Mucosa of rectum (tissue), 2 donors: ENCODE results near the gene DHX30.
"Not testable (repeated sequence)": the region's sequence is repeated elsewhere in the genome, so short reads cannot be mapped to it uniquely, and the experiment has no call there.

Experiments used
- H3K27ac ChIP-seq, 2 donors: one replicate each; pipeline ENCODE4 v1.7.0; 2013; ENCODE audit warnings: inconsistent platforms in 2 of 2, low read depth in 2 of 2, low read length in 2 of 2
- H3K27me3 ChIP-seq, 2 donors: one replicate each; pipeline ENCODE4 v1.7.0; 2013; ENCODE audit warnings: low read length in 2 of 2; ENCODE audit not compliant: control insufficient read depth in 2 of 2, insufficient read depth in 2 of 2
- H3K36me3 ChIP-seq, 2 donors: one replicate each; pipeline ENCODE4 v1.7.0; 2013; ENCODE audit warnings: low read length in 2 of 2; ENCODE audit not compliant: control insufficient read depth in 2 of 2, insufficient read depth in 2 of 2
- H3K4me1 ChIP-seq, 2 donors: one replicate each; pipeline ENCODE4 v1.7.0; 2013; ENCODE audit warnings: low read length in 2 of 2, mild to moderate bottlenecking in 1 of 2; ENCODE audit not compliant: control insufficient read depth in 2 of 2, insufficient read depth in 2 of 2
- H3K4me3 ChIP-seq, 2 donors: one replicate each; pipeline ENCODE4 v1.7.0; 2013; ENCODE audit warnings: low read length in 2 of 2
- H3K9ac ChIP-seq, 2 donors: one replicate each; pipeline ENCODE4 v1.7.0; 2013; ENCODE audit warnings: low read length in 2 of 2, low read depth in 1 of 2, mild to moderate bottlenecking in 1 of 2
- H3K9me3 ChIP-seq, 2 donors: one replicate each; pipeline ENCODE4 v1.7.0; 2013; ENCODE audit warnings: low read length in 2 of 2; ENCODE audit not compliant: control insufficient read depth in 2 of 2
- donor health status: healthy.
- donor health status: Normal muscosa, but diverticular disease.

Gene DHX30

GRCh38 chr3:47804577-47804976, 1.6 kb downstream of the DHX30 start:
- Histone ChIP-seq H3K27me3 (no peaks in the 10 kb centered on the region), H3K9ac (no peak overlapping the region), H3K27ac (no peak overlapping the region), H3K4me3 (no peak overlapping the region), H3K4me1 (peaks cover 13 to 16% of the 10 kb centered on the region in 2 donors), H3K9me3 (no peaks in the 10 kb centered on the region), H3K36me3 (peaks cover 0 to 3% of the 10 kb centered on the region in 2 donors)

- Histone ChIP-seq H3K4me3 (no peak overlapping the region), H3K9ac (no peak overlapping the region), H3K36me3 (peaks cover 19 to 32% of the 10 kb centered on the region in 2 donors), H3K27me3 (no peaks in the 10 kb centered on the region), H3K4me1 (no peaks in the 10 kb centered on the region), H3K27ac (no peak overlapping the region), H3K9me3 (no peaks in the 10 kb centered on the region)
These were observed 10.7 kb downstream of the DHX30 start for GRCh38 chr3:47813551-47814177.

GRCh38 chr3:47817609-47818008, 14.7 kb downstream of the DHX30 start:
- Histone ChIP-seq H3K36me3 (peaks cover 5 to 34% of the 10 kb centered on the region in 2 donors), H3K9me3 (no peaks in the 10 kb centered on the region), H3K9ac (no peak overlapping the region)

GRCh38 chr3:47824541-47825473, 21.9 kb downstream of the DHX30 start:
- Histone ChIP-seq H3K9me3 (no peaks in the 10 kb centered on the region), H3K36me3 (peaks cover 9 to 27% of the 10 kb centered on the region in 2 donors), H3K4me3 (peak overlapping the region; percentile 72 to 88), H3K27me3 (no peaks in the 10 kb centered on the region), H3K9ac (peak overlapping the region; percentile 78 to 84), H3K4me1 (peaks cover 7 to 10% of the 10 kb centered on the region in 2 donors), H3K27ac (peak overlapping the region; percentile 15 to 74)

More at GRCh38 chr3:47817609-47818008, 14.7 kb downstream of the DHX30 start:
- Histone ChIP-seq H3K4me3 (no peak overlapping the region), H3K27me3 (no peaks in the 10 kb centered on the region), H3K27ac (no peak overlapping the region), H3K4me1 (no peaks in the 10 kb centered on the region)

DNA sequence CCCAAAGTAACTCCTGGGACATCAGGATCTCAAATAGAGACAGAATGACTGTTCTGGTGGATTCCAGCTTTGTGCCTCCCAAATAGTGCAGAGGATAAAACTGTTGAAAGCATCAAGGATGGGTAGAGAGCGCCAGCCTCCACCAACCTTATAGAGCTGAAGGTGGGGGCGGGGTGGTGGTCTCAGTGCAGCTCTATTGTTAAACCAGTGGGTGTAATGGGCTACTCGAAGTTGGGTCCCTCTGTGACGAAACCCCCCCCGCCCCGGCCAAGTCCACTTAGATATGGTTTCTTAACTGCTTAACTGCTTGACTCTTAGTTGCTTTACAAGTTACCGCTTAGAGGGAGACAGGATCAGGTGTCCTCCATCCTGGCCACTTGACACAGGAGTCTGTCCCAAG, 22.7 kb downstream of the DHX30 start:
- Histone ChIP-seq H3K9ac (peak overlapping the region; percentile 78 to 84), H3K4me1 (peaks cover 7 to 10% of the 10 kb centered on the region in 2 donors), H3K27ac (peak overlapping the region in 1 of 2 donors; percentile 74), H3K36me3 (peaks cover 12 to 27% of the 10 kb centered on the region in 2 donors), H3K27me3 (no peaks in the 10 kb centered on the region), H3K4me3 (peak overlapping the region; percentile 72 to 88), H3K9me3 (no peaks in the 10 kb centered on the region)

GRCh38 chr3:47829482-47829881, 26.5 kb downstream of the DHX30 start:
- H3K36me3 ChIP-seq: peaks cover 34 to 42% of the 10 kb centered on the region in 2 donors
- H3K9ac ChIP-seq: not testable (repeated sequence)

DNA sequence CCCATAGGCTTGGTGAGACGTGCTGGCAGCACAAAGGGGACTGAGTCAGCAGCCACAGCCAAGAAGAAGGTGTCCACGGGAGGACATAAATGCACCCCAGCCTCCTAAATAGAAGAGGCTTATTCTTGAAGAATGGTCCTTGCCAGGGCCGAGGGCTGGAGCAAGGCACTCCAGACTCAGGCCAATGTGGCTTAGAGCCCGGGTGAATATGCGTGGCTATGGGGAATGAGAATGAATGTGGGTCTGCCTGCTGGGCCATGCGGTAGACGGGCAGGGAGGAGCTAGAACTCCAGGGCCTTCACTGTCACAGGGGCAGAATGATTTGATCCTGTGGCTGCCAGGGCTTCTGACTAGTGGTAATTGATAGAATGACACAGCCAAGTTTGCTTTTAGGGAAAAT, 34.0 kb downstream of the DHX30 start:
- Histone ChIP-seq H3K36me3 (peaks cover 49 to 54% of the 10 kb centered on the region in 2 donors), H3K27me3 (no peaks in the 10 kb centered on the region), H3K9me3 (no peaks in the 10 kb centered on the region), H3K27ac (no peak overlapping the region), H3K4me1 (no peaks in the 10 kb centered on the region), H3K9ac (no peak overlapping the region), H3K4me3 (no peak overlapping the region)

More at GRCh38 chr3:47829482-47829881, 26.5 kb downstream of the DHX30 start:
- H3K27ac ChIP-seq, H3K27me3 ChIP-seq, H3K4me3 ChIP-seq, H3K9me3 ChIP-seq, H3K4me1 ChIP-seq: not testable (repeated sequence)

GRCh38 chr3:47838503-47838902, 35.6 kb downstream of the DHX30 start:
- Histone ChIP-seq H3K9ac (no peak overlapping the region), H3K27me3 (no peaks in the 10 kb centered on the region), H3K27ac (no peak overlapping the region), H3K4me1 (no peaks in the 10 kb centered on the region), H3K4me3 (no peak overlapping the region), H3K36me3 (peaks cover 52 to 58% of the 10 kb centered on the region in 2 donors), H3K9me3 (no peaks in the 10 kb centered on the region)

DNA sequence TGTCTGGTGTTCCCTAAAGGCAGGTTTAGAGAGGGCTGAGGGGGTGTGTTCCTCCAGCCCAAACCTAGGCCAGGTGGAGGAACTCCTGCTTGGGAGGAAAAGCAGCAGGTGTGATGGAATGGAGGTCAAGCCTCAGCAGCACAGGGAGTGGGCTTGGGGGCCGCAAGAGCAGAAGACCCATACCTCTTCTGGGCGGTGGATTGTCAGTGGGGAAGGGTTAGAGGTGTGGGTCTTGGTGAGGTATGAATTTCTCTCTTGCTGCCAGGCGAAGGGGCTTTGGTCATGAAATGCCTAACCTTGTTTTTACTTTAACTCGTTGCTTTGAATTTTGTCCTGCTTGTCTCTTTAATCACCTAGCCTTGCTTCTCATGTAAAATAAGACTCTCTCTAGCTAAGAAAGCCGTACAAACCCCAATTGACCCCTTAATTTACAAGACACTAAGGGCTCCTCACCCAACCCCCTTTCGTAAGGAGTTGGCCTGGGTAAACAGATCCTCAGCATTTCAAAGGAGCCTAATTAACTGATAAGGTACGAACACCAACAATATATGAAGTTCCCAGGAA, 38.9 kb downstream of the DHX30 start:
- H3K27ac ChIP-seq: no peak overlapping the region
- peaks cover 69 to 79% of the 10 kb centered on the region in 2 donors for H3K36me3 ChIP-seq
- no peak overlapping the region for H3K9ac ChIP-seq
- no peaks in the 10 kb centered on the region for H3K4me1 ChIP-seq
- no peaks in the 10 kb centered on the region for H3K27me3 ChIP-seq
- no peaks in the 10 kb centered on the region for H3K9me3 ChIP-seq
- H3K4me3 ChIP-seq: no peak overlapping the region
